NCI-H2029 (cell line): ENCODE data around the gene COX7B2.

Source experiments
- DNase-seq: peaks from one replicate; lab custom pipeline; 2025; lab: John Stamatoyannopoulos, UW

COX7B2 gene

GRCh38 chr4:46717950-46718349 lies 191.1 kb downstream of the COX7B2 start:
- no peak for DNase-seq

DNA sequence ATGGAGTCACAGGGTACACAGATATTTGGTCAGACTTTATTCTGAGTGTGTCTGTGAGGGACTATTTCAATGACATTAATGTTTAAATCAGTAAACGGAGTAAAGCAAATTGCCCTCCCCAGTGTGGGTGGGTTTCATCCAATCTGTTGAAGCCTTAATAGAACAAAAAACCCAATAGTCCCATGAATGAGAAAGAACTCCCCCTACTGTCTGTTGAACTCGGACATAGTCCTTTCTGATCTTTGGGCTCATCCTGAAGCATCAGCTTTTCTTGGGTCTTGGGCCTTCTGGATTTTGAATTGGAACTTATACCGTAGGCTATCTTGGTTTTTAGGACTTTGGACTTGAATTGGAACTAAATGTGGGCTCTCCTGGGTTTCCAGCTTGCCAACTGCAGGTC lies 193.6 kb downstream of the COX7B2 start:
- DNase-seq, result no peak

- no peak for DNase-seq
Observed at GRCh38 chr4:46698891-46699290, 210.2 kb downstream of the COX7B2 start.
